Vagina (tissue), 2 donors: ENCODE measurements around the gene BLOC1S5.

Experiments used
- CTCF ChIP-seq, 3 experiments: fragments of 450-650 bp in 2 of 3; fragments of 200-600 bp in 1 of 3; sonication (generic) in 1 of 3; IDR thresholded peaks; one replicate each; pipeline ENCODE4 v1.5.1; 2017 to 2019; ENCODE audit warnings: antibody characterized with exemption in 3 of 3, mild to moderate bottlenecking in 2 of 3, moderate library complexity in 2 of 3
- POLR2AphosphoS5 ChIP-seq, 2 donors: sonication (generic); formaldehyde crosslinking; IDR thresholded peaks; one replicate each; pipeline ENCODE4 v1.9.0; 2017; ENCODE audit warnings: antibody characterized with exemption in 2 of 2, mild to moderate bottlenecking in 2 of 2, low read depth in 1 of 2; ENCODE audit not compliant: insufficient read depth in 1 of 2

- TF ChIP-seq POLR2AphosphoS5 (IDR thresholded peaks at IDR 0.05; ENCODE audit: insufficient read depth in 1 of 2, low read depth in 1 of 2): no peak
- TF ChIP-seq CTCF (IDR thresholded peaks at IDR 0.05): no peak
Observed at GRCh38 chr6:8087870-8088754, 23.9 kb upstream of the BLOC1S5 start.
